IMR-90 (cell line): ENCODE measurements around the gene KIF20A. TPM values are rescaled to one million over a fixed set of nuclear protein-coding genes. Genes with fewer than 3 reads are reported as not detected.

ENCODE experiments used
- ATAC-seq: fragments of 200-7000 bp; cut with Tn5 transposase; 2 replicates; pipeline ENCODE4 v1.9.1; 2020; ENCODE audit warnings: low read depth, mild to moderate bottlenecking, moderate library complexity
- BruUV-seq: library from RNA; stranded (reverse); fragments of 400-500 nt; replicated peaks from 2 replicates; lab custom pipeline; 2021; lab: Mats Ljungman, UMichigan
- CTCF ChIA-PET: fragments of 300-600 bp; formaldehyde crosslinking; extraction: SDS; loops from one replicate; lab custom pipeline; 2021; ENCODE audit warnings: antibody characterized with exemption; lab: Yijun Ruan, JAX
- POLR2A ChIA-PET: fragments of 300-600 bp; sonication (Branson Sonifier 250); formaldehyde crosslinking; loops from one replicate; lab custom pipeline; 2022; ENCODE audit warnings: antibody characterized with exemption; ENCODE audit not compliant: unreplicated experiment; lab: Charles Lee
- DNase-seq: peaks from one replicate; pipeline ENCODE4 v3.0.0; 2013
- H2AFZ ChIP-seq: replicated peaks from 2 replicates; pipeline ENCODE3; 2013; ENCODE audit warnings: low read length, mild to moderate bottlenecking; ENCODE audit not compliant: poor library complexity
- H2AK5ac ChIP-seq: 2 replicates; pipeline ENCODE4 v1.6.1; 2013; ENCODE audit warnings: low read depth, low read length, inconsistent platforms
- H2AK9ac ChIP-seq: replicated peaks from 2 replicates; pipeline ENCODE3; 2013; ENCODE audit warnings: mild to moderate bottlenecking, low read depth, low read length, moderate library complexity; ENCODE audit not compliant: poor library complexity
- H2BK120ac ChIP-seq: 2 replicates; pipeline ENCODE4 v1.6.1; 2013; ENCODE audit warnings: low read depth, low read length, inconsistent platforms
- H2BK15ac ChIP-seq: 3 replicates; pipeline ENCODE4 v1.6.1; 2013; ENCODE audit warnings: low read depth, low read length, inconsistent platforms
- H2BK20ac ChIP-seq: 2 replicates; pipeline ENCODE4 v1.6.1; 2013; ENCODE audit warnings: low read depth, mild to moderate bottlenecking, inconsistent platforms, low read length, moderate library complexity
- H2BK5ac ChIP-seq: 2 replicates; pipeline ENCODE4 v1.6.1; 2013; ENCODE audit warnings: mild to moderate bottlenecking, low read depth, low read length, inconsistent platforms; ENCODE audit not compliant: poor library complexity, severe bottlenecking
- H3K14ac ChIP-seq: replicated peaks from 2 replicates; pipeline ENCODE4 v1.6.1; 2013; ENCODE audit warnings: low read depth, low read length, inconsistent platforms
- H3K18ac ChIP-seq: 2 replicates; pipeline ENCODE4 v1.6.1; 2013; ENCODE audit warnings: low read depth, low read length, control low read depth
- H3K23ac ChIP-seq: 2 replicates; pipeline ENCODE4 v1.6.1; 2013; ENCODE audit warnings: low read depth, low read length, inconsistent platforms
- H3K27ac ChIP-seq: 2 replicates; pipeline ENCODE4 v1.5.1; 2013; ENCODE audit warnings: mild to moderate bottlenecking, control low read depth, low read length; ENCODE audit not compliant: insufficient read depth
- H3K27me3 ChIP-seq: 2 replicates; pipeline ENCODE4 v1.6.1; 2013; ENCODE audit warnings: low read length; ENCODE audit not compliant: control insufficient read depth, insufficient read depth
- H3K36me3 ChIP-seq: 2 replicates; pipeline ENCODE4 v1.6.1; 2013; ENCODE audit warnings: low read length, mixed read lengths; ENCODE audit not compliant: control insufficient read depth, insufficient read depth
- H3K4ac ChIP-seq: 2 replicates; pipeline ENCODE4 v1.6.1; 2013; ENCODE audit warnings: low read depth, low read length, inconsistent platforms
- H3K4me1 ChIP-seq: 2 replicates; pipeline ENCODE4 v1.6.1; 2013; ENCODE audit warnings: low read length, mixed read lengths; ENCODE audit not compliant: control insufficient read depth, insufficient read depth
- H3K4me2 ChIP-seq: 2 replicates; pipeline ENCODE4 v1.6.1; 2013; ENCODE audit warnings: low read depth, mild to moderate bottlenecking, control low read depth, low read length, moderate library complexity
- H3K4me3 ChIP-seq: 2 replicates; pipeline ENCODE4 v1.5.1; 2013; ENCODE audit warnings: low read depth, mild to moderate bottlenecking, control low read depth, low read length, moderate library complexity; ENCODE audit not compliant: insufficient read depth
- H3K56ac ChIP-seq: 2 replicates; pipeline ENCODE4 v1.6.1; 2013; ENCODE audit warnings: low read length, inconsistent platforms; ENCODE audit not compliant: insufficient read depth; ENCODE audit errors: extremely low read depth
- H3K79me1 ChIP-seq, 2 experiments: 2 replicates each; pipeline ENCODE4 v1.6.1; 2013; ENCODE audit warnings: low read length in 2 of 2, inconsistent platforms in 1 of 2, low read depth in 1 of 2
- H3K9ac ChIP-seq: 2 replicates; pipeline ENCODE4 v1.6.1; 2013; ENCODE audit warnings: low read depth, low read length, control low read depth
- H3K9me1 ChIP-seq: 2 replicates; pipeline ENCODE4 v1.6.1; 2013; ENCODE audit warnings: low read length, inconsistent platforms; ENCODE audit not compliant: insufficient read depth
- H3K9me3 ChIP-seq: 2 replicates; pipeline ENCODE4 v1.6.1; 2013; ENCODE audit warnings: low read length; ENCODE audit not compliant: control insufficient read depth, insufficient read depth
- H4K20me1 ChIP-seq: 2 replicates; pipeline ENCODE4 v1.6.1; 2013; ENCODE audit warnings: low read length, inconsistent platforms; ENCODE audit not compliant: insufficient read depth
- H4K5ac ChIP-seq: 2 replicates; pipeline ENCODE4 v1.6.1; 2013; ENCODE audit warnings: mild to moderate bottlenecking, low read depth, low read length, control low read depth
- H4K8ac ChIP-seq, 2 experiments: 2 replicates each; pipeline ENCODE4 v1.6.1; 2013; ENCODE audit warnings: low read depth in 2 of 2, low read length in 2 of 2, control low read depth in 1 of 2, inconsistent platforms in 1 of 2
- H4K91ac ChIP-seq: 2 replicates; pipeline ENCODE4 v1.6.1; 2013; ENCODE audit warnings: low read depth, low read length, inconsistent platforms; ENCODE audit not compliant: insufficient read depth
- ELK1 ChIP-seq: fragments of 150-350 bp; IDR thresholded peaks from 2 replicates; pipeline ENCODE4 v1.6.1; 2016; ENCODE audit warnings: low read depth, mild to moderate bottlenecking, low read length, moderate library complexity, borderline replicate concordance
- RFX5 ChIP-seq: IDR thresholded peaks from 2 replicates; pipeline ENCODE4 v1.8.0; 2012; ENCODE audit warnings: low read depth, mild to moderate bottlenecking, low read length, moderate library complexity
- SMC3 ChIP-seq: fragments of 150-350 bp; IDR thresholded peaks from 2 replicates; pipeline ENCODE4 v1.6.1; 2016; ENCODE audit warnings: low read depth, mild to moderate bottlenecking, antibody characterized with exemption, low read length, moderate library complexity
- WGBS, 2 experiments: methylation state at CpG; one replicate each; pipeline versions ENCODE4 v1.1.5 to v1.1.7; 2013; ENCODE audit warnings: missing lambda C conversion rate in 2 of 2; ENCODE audit not compliant: insufficient read length in 1 of 2; ENCODE audit errors: extremely low coverage in 2 of 2; 5-methylcytosine and 5-hydroxymethylcytosine counted together
- dilution Hi-C: fragments of 300-500 bp; cut with HindIII; formaldehyde crosslinking; loops from one replicate; pipeline ENCODE4 v1.14.3; 2018; ENCODE audit warnings: low sequenced_read_pairs; ENCODE audit not compliant: unreplicated experiment
- in situ Hi-C: fragments of 300-500 bp; cut with MboI; formaldehyde crosslinking; loops from 3 replicates; pipeline ENCODE4 v1.14.3; 2019; ENCODE audit warnings: low sequenced_read_pairs, inconsistent platforms, mixed read lengths
- intact Hi-C: fragments of 100-400 bp; cut with micrococcal nuclease; formaldehyde crosslinking; loops from 2 replicates; pipeline ENCODE4 v1.10.0; 2022
- polyA plus RNA-seq, 3 experiments: library from polyadenylated mRNA; depleted of rRNA; stranded (reverse); fragments of >200 nt; gene quantifications; 2 replicates each; pipeline ENCODE4 v1.2.3, GENCODE V29; 2012; ENCODE audit warnings: low replicate concordance in 1 of 3
- total RNA-seq: library from RNA; depleted of rRNA; stranded (reverse); fragments of >200 nt; gene quantifications from 2 replicates; pipeline ENCODE4 v1.2.3, GENCODE V29; 2012

Gene KIF20A
- total and polyA plus RNA-seq, 2 of the 4 experiments (the other 2 are of a cell fraction) = 42.0 to 106 TPM

- Histone ChIP-seq H2AK9ac (no peak overlapping the region), H2AK5ac (no peak overlapping the region), H4K8ac (no peak overlapping the region), H2BK20ac (no peak overlapping the region), H3K9me1 (no peaks in the 10 kb centered on the region), H3K18ac (no peak overlapping the region), H3K27me3 (no peaks in the 10 kb centered on the region), H4K91ac (no peak overlapping the region), H2BK5ac (no peak overlapping the region), H2BK120ac (no peak overlapping the region), H4K20me1 (no peaks in the 10 kb centered on the region), H3K23ac (no peak overlapping the region), H4K5ac (no peak overlapping the region), H3K9me3 (no peaks in the 10 kb centered on the region), H2AFZ (no peak overlapping the region), H3K36me3 (peaks cover 53% of the 10 kb centered on the region), H3K56ac (no peak overlapping the region), H3K4ac (no peak overlapping the region), H3K4me1 (no peaks in the 10 kb centered on the region), H3K14ac (no peak overlapping the region), H3K27ac (no peak overlapping the region), H3K4me3 (no peak overlapping the region), H2BK15ac (no peak overlapping the region), H3K4me2 (no peak overlapping the region), H3K79me1 (peaks cover 7 to 13% of the 10 kb centered on the region in 2 experiments; a peak in 3 of 4 replicates), H3K9ac (no peak overlapping the region)
- POLR2A ChIA-PET = no interaction called here
- BruUV-seq = no TSS peak
- dilution Hi-C loops (no loop called here), in situ Hi-C loops (no loop called here), intact Hi-C loops (no loop called here)
- no CpG with 5 or more reads among the region's 5 CpGs for WGBS, 2 experiments
- ATAC-seq = no peak
- CTCF ChIA-PET = no interaction called here
- DNase-seq = no peak
- no peak for TF ChIP-seq ELK1
- TF ChIP-seq RFX5 = no peak
- no peak for TF ChIP-seq SMC3
Measured at GRCh38 chr5:138159666-138160065, 19.2 kb upstream of the KIF20A start.
